ENCODE results near the gene CTNNA2. TPM values are rescaled to one million over a fixed set of nuclear protein-coding genes. Genes with fewer than 3 reads are reported as not detected.

Gene CTNNA2
- total RNA-seq, 5 donors from 2014 or later (not counting 1 experiment from before 2014, with no cell fraction given): not detected

DNA sequence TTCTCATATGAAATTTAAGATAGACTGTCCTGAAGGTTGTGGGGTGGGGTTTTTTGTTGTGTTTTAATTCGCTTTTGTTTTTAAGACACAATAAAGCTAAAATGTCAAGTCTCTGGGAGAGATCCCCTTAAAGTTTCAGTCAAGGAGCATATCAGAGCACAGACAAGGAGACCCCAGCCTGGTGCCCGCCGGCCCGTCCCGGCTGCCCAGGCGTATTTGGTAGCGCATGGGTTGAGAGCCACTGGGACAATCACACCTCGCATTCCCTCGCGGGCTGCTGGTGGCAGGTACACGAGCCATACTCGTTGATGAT lies 789.1 kb downstream of the CTNNA2 start:
- H3K27me3 Mint-ChIP-seq: peaks cover 33 to 52% of the 10 kb centered on the region in 2 donors
- no peaks in the 10 kb centered on the region for H3K9me3 ChIP-seq

DNA sequence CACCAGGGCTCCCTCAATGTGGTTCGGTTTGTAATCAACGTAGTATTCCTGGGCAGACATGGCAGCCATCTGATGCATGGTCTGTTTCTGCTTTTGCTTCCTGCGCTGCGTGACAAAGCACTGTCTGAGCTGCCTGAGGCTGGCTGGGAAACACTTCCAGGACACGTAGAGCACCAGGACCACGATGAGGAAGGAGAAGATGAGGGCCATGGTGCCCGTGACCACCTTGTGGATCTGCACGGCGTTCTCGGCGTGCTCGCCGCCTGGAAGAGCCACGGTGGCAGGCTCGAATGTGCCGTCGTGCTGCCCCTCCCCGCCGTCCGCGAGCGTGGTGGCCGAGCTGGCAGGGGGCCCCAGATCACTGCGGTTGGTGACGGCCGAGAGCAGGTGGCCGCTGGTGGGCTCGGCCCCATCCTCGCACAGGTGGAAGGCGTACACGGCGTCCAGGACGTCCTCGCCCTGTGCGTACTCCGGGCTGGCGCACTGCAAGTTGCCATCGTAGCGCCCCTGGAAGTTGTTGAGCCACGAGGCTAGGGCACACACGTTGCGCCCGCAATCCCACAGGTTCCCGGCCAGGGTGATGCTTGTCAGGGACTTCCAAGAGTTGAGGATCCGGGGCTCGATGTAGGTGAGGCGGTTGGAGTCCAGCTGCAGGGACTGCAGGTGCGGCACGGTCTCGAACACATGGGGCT lies 789.6 kb downstream of the CTNNA2 start:
- CTCF ChIA-PET: no interaction called here
- no peaks in the 10 kb centered on the region for H3K36me3 ChIP-seq (ENCODE audit: control insufficient read depth in 2 of 2, extremely low read depth in 1 of 2, insufficient read depth in 1 of 2, low read length in 1 of 2)
- no peak overlapping the region for H3K4me3 ChIP-seq (ENCODE audit: control insufficient read depth in 1 of 2, extremely low read depth in 1 of 2, low read length in 1 of 2)
- no peaks in the 10 kb centered on the region for H3K4me1 ChIP-seq (ENCODE audit: control insufficient read depth in 1 of 2, extremely low read depth in 1 of 2, insufficient read depth in 2 of 2, low read length in 2 of 2)
- H3K9me3 ChIP-seq: no peaks in the 10 kb centered on the region
- no peaks in the 10 kb centered on the region for H3K4me1 Mint-ChIP-seq
- peaks cover 34 to 52% of the 10 kb centered on the region in 2 donors for H3K27me3 Mint-ChIP-seq
- 14% methylated on average over 50 of the region's 50 CpGs for WGBS (ENCODE audit: insufficient coverage)
- H3K4me3 Mint-ChIP-seq: no peak overlapping the region
- no peaks in the 10 kb centered on the region for H3K36me3 Mint-ChIP-seq
- POLR2A ChIA-PET: no interaction called here
- H3K27ac ChIP-seq (ENCODE audit: low read length): no peak overlapping the region
- ATAC-seq (replicated peaks in 1 of 4) (no peak), DNase-seq (no peak)
- peaks cover 12 to 29% of the 10 kb centered on the region in 2 experiments for H3K27me3 ChIP-seq (replicated peaks in 1 of 2; ENCODE audit: control insufficient read depth in 2 of 2, extremely low read depth in 1 of 2, insufficient read depth in 2 of 2, low read length in 1 of 2)
- peaks cover 0 to 9% (median 0%) of the 10 kb centered on the region in 3 donors for H3K9me3 Mint-ChIP-seq
- H3K27ac Mint-ChIP-seq: no peak overlapping the region

More for the DNA sequence above, 789.1 kb downstream of the CTNNA2 start:
- no peak for DNase-seq
- Histone ChIP-seq H3K4me3 (ENCODE audit: control insufficient read depth in 1 of 2, extremely low read depth in 1 of 2, low read length in 1 of 2) (no peak overlapping the region), H3K4me1 (ENCODE audit: control insufficient read depth in 1 of 2, extremely low read depth in 1 of 2, insufficient read depth in 2 of 2, low read length in 2 of 2) (no peaks in the 10 kb centered on the region), H3K27me3 (replicated peaks in 1 of 2; ENCODE audit: control insufficient read depth in 2 of 2, extremely low read depth in 1 of 2, insufficient read depth in 2 of 2, low read length in 1 of 2) (peaks cover 12 to 29% of the 10 kb centered on the region in 2 experiments), H3K27ac (ENCODE audit: low read length) (no peak overlapping the region), H3K36me3 (ENCODE audit: control insufficient read depth in 2 of 2, extremely low read depth in 1 of 2, insufficient read depth in 1 of 2, low read length in 1 of 2) (no peaks in the 10 kb centered on the region)
- Mint-ChIP-seq H3K4me1 (no peaks in the 10 kb centered on the region), H3K27ac (no peak overlapping the region), H3K4me3 (no peak overlapping the region), H3K36me3 (no peaks in the 10 kb centered on the region), H3K9me3 (peaks cover 0 to 9% (median 0%) of the 10 kb centered on the region in 3 donors)
- ATAC-seq (replicated peaks in 1 of 4): no peak
- ChIA-PET POLR2A (no interaction called here), CTCF (no interaction called here)
- 13% methylated on average over 11 of the region's 12 CpGs for WGBS (ENCODE audit: insufficient coverage)

DNA sequence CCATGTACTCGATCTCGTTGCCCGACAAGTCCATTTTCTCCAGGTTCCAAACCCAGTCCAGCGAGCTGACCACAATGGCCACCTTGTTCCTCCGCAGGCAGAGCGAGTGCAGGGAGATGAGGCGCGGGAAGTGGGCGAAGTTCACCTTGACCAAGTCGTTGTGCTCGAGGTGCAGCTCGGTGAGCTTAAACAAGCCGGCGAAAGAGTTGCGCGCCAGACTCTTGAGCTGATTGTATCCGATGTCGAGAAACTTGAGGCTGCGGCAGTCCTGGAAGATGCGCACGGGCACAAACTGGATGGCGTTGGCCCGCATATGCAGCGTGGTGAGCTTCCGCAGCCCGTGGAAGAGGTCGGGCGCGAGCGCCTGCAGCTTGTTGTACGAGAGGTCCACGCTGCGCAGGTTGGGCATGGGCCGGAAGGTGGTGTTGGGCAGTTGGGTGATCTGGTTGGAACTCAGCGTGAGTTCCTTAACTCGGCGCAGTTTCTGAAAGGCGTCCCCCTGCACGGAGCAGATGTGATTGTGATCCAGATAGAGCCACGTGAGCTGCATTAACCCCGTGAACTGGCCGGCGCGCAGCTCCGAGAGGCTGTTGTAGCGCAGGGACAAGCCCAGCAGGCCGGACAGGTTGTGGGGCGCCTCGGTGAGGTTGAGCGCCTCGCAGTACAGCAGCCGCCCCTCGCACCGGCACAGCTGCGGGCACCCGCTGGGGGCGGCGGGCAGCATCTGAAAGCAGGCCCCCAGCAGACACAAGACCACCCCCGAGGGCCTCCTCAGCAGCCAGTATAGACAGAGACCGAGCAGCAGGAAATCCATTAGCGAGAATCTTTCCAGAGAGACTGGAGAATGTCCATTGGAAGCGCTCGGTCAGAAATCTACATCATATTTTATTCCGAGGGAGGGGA lies 790.4 kb downstream of the CTNNA2 start:
- Mint-ChIP-seq H3K36me3 (no peaks in the 10 kb centered on the region), H3K4me1 (no peaks in the 10 kb centered on the region), H3K27me3 (peaks cover 38 to 51% of the 10 kb centered on the region in 2 donors), H3K27ac (no peak overlapping the region), H3K9me3 (peaks cover 0 to 8% (median 0%) of the 10 kb centered on the region in 3 donors), H3K4me3 (no peak overlapping the region)
- CTCF ChIA-PET: no interaction called here
- no peaks in the 10 kb centered on the region for H3K4me1 ChIP-seq (ENCODE audit: control insufficient read depth in 1 of 2, extremely low read depth in 1 of 2, insufficient read depth in 2 of 2, low read length in 2 of 2)
- ATAC-seq (replicated peaks in 1 of 4) (no peak), DNase-seq (no peak)
- peaks cover 12 to 29% of the 10 kb centered on the region in 2 experiments for H3K27me3 ChIP-seq (replicated peaks in 1 of 2; ENCODE audit: control insufficient read depth in 2 of 2, extremely low read depth in 1 of 2, insufficient read depth in 2 of 2, low read length in 1 of 2)
- no peak overlapping the region for H3K4me3 ChIP-seq (ENCODE audit: control insufficient read depth in 1 of 2, extremely low read depth in 1 of 2, low read length in 1 of 2)
- POLR2A ChIA-PET: no interaction called here
- H3K36me3 ChIP-seq (ENCODE audit: control insufficient read depth in 2 of 2, extremely low read depth in 1 of 2, insufficient read depth in 1 of 2, low read length in 1 of 2): no peaks in the 10 kb centered on the region
- 11% methylated on average over 51 of the region's 64 CpGs for WGBS (ENCODE audit: insufficient coverage)
- no peaks in the 10 kb centered on the region for H3K9me3 ChIP-seq
- H3K27ac ChIP-seq (ENCODE audit: low read length): no peak overlapping the region

DNA sequence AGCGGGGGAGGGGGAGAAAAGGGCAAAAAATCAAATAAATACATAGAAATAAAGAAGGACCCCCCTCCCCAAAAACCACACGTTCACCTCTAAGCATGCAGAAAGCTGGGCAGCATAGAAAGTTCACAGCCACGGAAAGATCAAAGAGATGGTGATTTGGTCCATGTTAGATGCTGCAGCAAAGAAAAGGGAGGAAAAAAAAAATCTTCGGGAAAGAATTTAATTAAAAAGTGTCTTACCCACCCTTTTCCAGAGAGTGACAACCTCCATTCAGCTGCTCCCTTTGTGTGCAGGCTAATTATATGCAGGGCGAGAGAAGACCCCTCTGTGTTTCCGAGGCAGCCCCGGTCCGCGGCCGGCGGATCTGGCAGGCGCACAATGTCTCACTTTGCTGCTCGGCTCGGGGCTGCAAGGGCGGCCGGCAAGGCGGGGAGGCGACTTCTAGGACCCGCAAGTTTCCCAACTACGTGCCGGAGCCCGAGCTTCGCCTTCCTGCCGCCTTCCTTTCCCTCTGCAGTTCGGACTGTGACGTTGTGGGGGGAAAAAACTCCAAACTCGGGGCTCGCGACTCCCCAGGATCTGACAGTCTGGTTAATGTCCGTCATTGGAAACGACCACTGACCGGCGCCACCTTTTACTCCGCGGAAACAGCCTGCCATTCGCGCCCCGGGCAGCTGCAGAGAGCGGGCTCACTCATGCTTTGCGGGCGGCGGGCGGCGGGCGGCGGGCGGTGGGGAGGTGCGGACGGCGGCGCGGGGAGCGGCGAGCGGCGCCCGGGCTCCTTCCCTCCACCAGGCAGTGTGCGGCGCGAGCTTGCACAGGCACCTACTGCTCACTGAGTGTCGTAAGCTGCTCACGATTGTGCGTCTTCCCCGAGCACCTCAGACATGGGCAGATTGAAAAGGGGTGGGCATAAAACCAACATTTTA lies 791.3 kb downstream of the CTNNA2 start, which contains the start of gene LRRTM1:
Gene LRRTM1 (minus strand): TSS at position 844 of the 929 bp plus-strand sequence. CDS start 933 bp downstream, outside the sequence.
- Mint-ChIP-seq H3K27me3 (peaks cover 38 to 46% of the 10 kb centered on the region in 2 donors), H3K36me3 (no peaks in the 10 kb centered on the region), H3K27ac (peak within 1 kb of the TSS in 1 of 2 donors; percentile 23), H3K4me1 (no peaks in the 10 kb centered on the region), H3K4me3 (no peak within 1 kb of the TSS), H3K9me3 (peaks cover 0 to 3% (median 2%) of the 10 kb centered on the region in 3 donors)
- ATAC-seq (replicated peaks in 1 of 4) (no peak), DNase-seq (no peak)
- POLR2A ChIA-PET: no interaction called here
- Histone ChIP-seq H3K27me3 (replicated peaks in 1 of 2; ENCODE audit: control insufficient read depth in 2 of 2, extremely low read depth in 1 of 2, insufficient read depth in 2 of 2, low read length in 1 of 2) (peaks cover 12 to 29% of the 10 kb centered on the region in 2 experiments), H3K4me3 (ENCODE audit: control insufficient read depth in 1 of 2, extremely low read depth in 1 of 2, low read length in 1 of 2) (no peak within 1 kb of the TSS), H3K9me3 (no peaks in the 10 kb centered on the region), H3K36me3 (ENCODE audit: control insufficient read depth in 2 of 2, extremely low read depth in 1 of 2, insufficient read depth in 1 of 2, low read length in 1 of 2) (no peaks in the 10 kb centered on the region), H3K4me1 (ENCODE audit: control insufficient read depth in 1 of 2, extremely low read depth in 1 of 2, insufficient read depth in 2 of 2, low read length in 2 of 2) (no peaks in the 10 kb centered on the region), H3K27ac (ENCODE audit: low read length) (no peak within 1 kb of the TSS)
- CTCF ChIA-PET: no interaction called here
- WGBS (ENCODE audit: insufficient coverage): 6% methylated on average over 39 of the region's 64 CpGs

DNA sequence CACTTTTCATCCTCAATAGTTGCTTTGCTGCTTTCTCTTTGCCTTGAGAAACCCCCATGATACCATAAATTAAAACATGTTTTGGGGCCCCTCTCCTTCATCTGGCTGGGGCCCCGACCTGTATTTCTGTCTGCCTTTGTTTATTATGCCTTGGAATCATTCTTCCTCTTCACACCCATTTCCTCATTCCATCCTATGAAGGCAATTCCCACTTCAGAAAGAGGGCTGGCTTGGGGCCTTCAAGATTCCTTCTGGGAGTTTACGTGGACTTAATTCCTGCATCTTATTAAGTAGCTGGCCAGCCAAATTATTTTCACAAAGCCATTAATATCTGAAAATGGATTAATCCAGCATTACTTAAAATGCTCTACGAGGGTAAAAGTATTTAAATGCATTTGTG lies 798.5 kb downstream of the CTNNA2 start:
- ATAC-seq (replicated peaks in 1 of 4): no peak
- CTCF ChIA-PET: no interaction called here
- Mint-ChIP-seq H3K4me3 (no peak overlapping the region), H3K36me3 (no peaks in the 10 kb centered on the region), H3K27ac (no peak overlapping the region), H3K27me3 (peaks cover 2 to 7% of the 10 kb centered on the region in 2 donors), H3K9me3 (peaks cover 0 to 16% (median 15%) of the 10 kb centered on the region in 3 donors), H3K4me1 (no peaks in the 10 kb centered on the region)
- Histone ChIP-seq H3K27me3 (replicated peaks in 1 of 2; ENCODE audit: control insufficient read depth in 2 of 2, extremely low read depth in 1 of 2, insufficient read depth in 2 of 2, low read length in 1 of 2) (peaks cover 0 to 3% of the 10 kb centered on the region in 2 experiments), H3K27ac (ENCODE audit: low read length) (no peak overlapping the region), H3K4me3 (ENCODE audit: control insufficient read depth in 1 of 2, extremely low read depth in 1 of 2, low read length in 1 of 2) (no peak overlapping the region), H3K4me1 (ENCODE audit: control insufficient read depth in 1 of 2, extremely low read depth in 1 of 2, insufficient read depth in 2 of 2, low read length in 2 of 2) (no peaks in the 10 kb centered on the region), H3K9me3 (no peaks in the 10 kb centered on the region), H3K36me3 (ENCODE audit: control insufficient read depth in 2 of 2, extremely low read depth in 1 of 2, insufficient read depth in 1 of 2, low read length in 1 of 2) (no peaks in the 10 kb centered on the region)
- DNase-seq: no peak
- POLR2A ChIA-PET: no interaction called here
- 0% methylated on average over 1 of the region's 3 CpGs for WGBS (ENCODE audit: insufficient coverage)

DNA sequence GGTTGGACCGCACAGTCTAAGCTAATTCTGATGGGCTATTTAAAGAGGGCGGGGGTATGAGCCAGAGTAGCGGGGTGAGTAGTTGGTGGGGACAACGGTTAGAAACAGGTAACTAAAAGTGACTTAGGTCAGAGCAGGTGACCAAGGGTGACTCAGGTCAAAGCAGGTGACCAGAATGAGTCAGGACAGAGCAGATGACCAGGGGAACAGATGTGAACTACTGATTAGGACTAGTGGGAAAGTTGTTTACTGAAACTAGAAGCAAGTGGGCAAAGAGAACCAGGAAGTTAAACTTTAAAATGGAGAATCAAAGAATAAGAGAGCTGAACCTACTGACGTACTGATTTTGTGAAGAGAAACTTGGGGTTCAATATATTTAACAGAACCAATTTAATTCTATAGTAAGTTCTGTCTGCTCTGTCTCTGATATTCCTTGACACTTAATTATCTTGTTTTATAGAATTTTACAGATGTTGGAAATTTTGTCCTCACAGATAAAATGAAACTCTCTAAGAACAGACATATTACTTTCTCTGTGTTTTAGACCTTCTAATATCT lies 799.5 kb downstream of the CTNNA2 start:
- H3K4me1 Mint-ChIP-seq: no peaks in the 10 kb centered on the region
- Histone ChIP-seq H3K9me3 (no peaks in the 10 kb centered on the region), H3K27me3 (replicated peaks in 1 of 2; ENCODE audit: control insufficient read depth in 2 of 2, extremely low read depth in 1 of 2, insufficient read depth in 2 of 2, low read length in 1 of 2) (no peaks in the 10 kb centered on the region), H3K27ac (ENCODE audit: low read length) (no peak overlapping the region), H3K36me3 (ENCODE audit: control insufficient read depth in 2 of 2, extremely low read depth in 1 of 2, insufficient read depth in 1 of 2, low read length in 1 of 2) (no peaks in the 10 kb centered on the region), H3K4me1 (ENCODE audit: control insufficient read depth in 1 of 2, extremely low read depth in 1 of 2, insufficient read depth in 2 of 2, low read length in 2 of 2) (no peaks in the 10 kb centered on the region), H3K4me3 (ENCODE audit: control insufficient read depth in 1 of 2, extremely low read depth in 1 of 2, low read length in 1 of 2) (no peak overlapping the region)
- no peaks in the 10 kb centered on the region for H3K36me3 Mint-ChIP-seq
- H3K27me3 Mint-ChIP-seq: peaks cover 0 to 5% of the 10 kb centered on the region in 2 donors
- peaks cover 0 to 16% (median 15%) of the 10 kb centered on the region in 3 donors for H3K9me3 Mint-ChIP-seq
- no peak overlapping the region for H3K27ac Mint-ChIP-seq
- H3K4me3 Mint-ChIP-seq: no peak overlapping the region
- ChIA-PET POLR2A (no interaction called here), CTCF (no interaction called here)
- ATAC-seq (replicated peaks in 1 of 4): no peak
- DNase-seq: no peak
- 85% methylated on average over 4 of the region's 5 CpGs for WGBS (ENCODE audit: insufficient coverage)
